CD4-positive, alpha-beta T cell treated with Interleukin-1 beta for 1 hour (primary cell): ENCODE results near the gene CRYBB1.

ENCODE experiments used
- DNase-seq, 2 donors: peaks; one replicate each; pipeline ENCODE4 v3.0.0-alpha.2; 2020 to 2022

CRYBB1 gene

DNA sequence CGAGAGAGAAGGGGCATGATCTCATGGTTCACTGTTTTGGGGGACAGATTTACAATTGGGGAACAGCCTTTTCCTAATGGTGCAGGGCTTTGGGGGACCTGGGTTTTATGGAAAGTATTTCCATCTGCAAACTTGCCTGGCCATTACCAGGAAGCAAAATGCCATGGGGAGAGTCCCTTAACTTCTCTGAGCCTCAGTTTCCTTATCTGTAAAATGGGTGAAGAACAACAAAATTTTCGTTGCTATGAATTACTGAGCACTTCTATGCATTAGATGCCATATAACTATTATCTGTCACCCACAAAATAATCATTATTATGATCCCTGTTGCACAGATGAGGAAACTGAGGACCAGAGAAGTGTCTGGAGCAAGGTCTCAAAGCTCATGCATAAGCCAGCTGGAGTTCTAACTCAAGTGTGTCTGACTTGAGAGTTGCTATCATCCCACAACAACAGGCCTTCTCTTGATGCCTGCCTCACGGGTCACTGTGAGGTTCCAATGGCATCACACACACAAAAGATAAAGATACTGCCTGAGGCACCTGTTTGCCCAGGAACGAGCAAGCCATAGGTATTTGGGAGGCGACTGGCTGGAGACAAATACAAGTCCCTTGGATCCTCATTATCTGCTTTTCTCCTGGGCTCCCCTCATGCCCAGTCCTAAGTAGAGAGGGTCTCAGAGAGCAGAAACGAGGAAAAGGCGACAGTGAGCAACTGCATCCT is 43.7 kb downstream of the CRYBB1 start:
- no peak for DNase-seq

DNA sequence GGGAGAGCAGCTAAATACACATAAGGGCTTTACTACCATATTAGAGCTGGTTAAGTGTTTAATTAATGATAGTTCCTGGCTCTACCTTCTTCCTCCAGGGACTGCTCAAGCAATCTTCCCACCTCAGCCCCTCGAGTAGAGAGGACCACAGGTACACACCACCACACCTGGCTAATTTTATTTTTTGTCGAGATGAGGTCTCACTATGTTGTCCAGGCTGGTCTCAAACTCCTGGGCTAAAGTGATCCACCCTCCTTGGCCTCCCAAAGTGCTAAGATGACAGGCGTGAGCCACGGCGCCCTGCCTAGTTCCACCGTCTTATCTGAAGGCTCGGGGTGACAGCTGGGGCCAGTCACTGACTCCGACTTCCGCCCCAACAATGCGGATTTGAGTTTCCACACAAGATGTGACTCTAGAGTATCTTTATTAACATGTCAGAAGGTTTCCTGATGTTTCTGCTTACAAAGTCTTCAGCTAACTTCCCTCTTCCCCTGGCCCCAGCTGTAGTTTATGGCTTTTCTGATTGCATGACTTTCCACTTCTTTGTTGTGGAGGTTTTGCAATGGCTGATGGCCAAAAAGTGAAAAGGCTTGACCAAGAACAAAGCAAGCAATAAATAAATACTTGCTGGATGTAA is 44.7 kb downstream of the CRYBB1 start:
- peak in 1 of 2 donors; percentile 60 for DNase-seq

DNA sequence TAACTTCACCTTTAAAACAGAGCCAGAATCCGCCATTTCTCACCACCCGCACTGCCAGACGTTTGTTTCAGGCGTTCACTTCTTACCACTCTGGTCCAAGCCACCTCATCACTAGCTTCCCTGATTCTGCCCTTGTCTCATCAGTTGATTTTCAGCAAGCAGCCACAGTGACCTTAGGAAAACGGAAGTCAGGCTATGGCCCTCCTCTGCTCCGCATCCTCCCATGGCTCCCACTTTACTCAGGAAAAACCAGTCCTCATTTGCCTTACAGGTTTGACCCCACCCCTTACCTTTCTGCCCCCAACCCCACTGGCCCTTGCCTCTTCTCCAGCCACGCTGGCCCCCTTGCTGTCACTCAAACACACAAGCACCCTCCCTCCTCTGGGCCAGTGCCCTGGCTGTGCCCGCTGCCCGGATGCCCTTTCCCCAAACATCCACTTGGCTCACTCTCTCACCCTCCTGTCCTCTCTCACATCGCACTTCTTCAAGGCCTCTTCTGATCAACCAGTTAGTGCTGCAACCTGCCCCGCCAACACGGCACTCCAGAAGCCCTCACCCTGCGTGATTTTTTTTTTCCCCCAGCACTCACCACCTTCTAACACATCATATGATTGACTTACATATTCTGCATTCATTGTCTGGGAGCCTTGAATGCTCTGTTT is 46.8 kb downstream of the CRYBB1 start:
- no peak for DNase-seq

DNA sequence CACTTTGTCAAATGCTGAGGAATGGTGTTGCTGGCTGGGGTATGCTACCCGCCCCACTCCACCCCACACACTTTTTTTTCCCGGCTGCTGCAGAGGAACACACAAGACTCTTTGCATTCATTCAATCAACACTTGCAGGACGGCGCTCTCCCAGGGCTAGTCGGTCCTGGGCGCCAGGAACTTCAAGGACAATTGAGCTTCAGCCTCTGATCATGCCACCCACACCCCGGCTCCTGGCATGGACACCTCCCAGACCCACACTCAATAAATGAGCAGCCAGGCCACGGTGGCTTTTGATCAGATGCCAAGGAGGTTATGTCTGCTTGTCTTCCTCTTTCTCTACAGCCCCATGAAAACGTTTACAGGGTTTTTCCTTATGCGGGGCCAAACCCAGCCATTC is 47.7 kb downstream of the CRYBB1 start:
- no peak for DNase-seq

DNA sequence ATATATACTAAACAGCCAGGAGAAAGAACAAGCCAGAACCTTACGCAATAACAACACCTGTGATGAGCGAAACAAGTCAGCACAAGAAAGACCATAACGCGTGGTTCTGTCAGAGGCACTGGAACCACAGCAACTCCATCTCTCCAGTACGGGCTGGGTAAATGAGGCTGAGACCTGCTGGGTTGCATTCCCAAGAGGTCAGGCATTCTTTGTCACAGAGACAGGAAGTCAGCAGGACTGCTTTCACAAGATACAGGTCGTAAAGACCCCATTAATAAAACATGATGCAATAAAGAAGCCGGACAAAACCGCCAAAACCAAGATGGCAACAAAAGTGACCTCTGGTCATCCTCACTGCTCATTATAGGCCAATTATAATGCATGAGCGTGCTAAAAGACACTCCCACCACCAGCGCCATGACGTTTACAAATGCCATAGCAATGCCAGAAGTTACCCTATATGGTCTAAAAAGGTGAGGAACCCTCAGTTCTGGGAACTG is 49.6 kb downstream of the CRYBB1 start:
- no peak for DNase-seq

DNA sequence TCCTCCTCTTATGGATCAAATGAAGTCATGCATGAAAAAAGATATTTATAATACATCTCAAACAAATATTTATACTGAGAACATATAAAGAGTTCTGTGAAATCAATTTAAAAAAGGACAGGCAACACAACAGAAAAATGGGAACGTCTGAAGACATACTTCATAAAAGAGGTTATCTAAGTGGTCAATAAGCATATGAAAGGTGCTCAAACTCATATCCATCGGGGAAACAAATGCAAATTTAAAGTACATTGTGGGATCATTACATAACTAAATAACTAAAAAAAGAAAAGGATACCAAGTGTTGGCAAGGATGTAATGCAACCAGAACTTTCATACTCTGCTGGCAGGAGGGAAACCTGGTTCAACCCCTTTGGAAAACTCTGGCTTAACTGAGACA is 50.2 kb downstream of the CRYBB1 start:
- DNase-seq, result no peak

DNA sequence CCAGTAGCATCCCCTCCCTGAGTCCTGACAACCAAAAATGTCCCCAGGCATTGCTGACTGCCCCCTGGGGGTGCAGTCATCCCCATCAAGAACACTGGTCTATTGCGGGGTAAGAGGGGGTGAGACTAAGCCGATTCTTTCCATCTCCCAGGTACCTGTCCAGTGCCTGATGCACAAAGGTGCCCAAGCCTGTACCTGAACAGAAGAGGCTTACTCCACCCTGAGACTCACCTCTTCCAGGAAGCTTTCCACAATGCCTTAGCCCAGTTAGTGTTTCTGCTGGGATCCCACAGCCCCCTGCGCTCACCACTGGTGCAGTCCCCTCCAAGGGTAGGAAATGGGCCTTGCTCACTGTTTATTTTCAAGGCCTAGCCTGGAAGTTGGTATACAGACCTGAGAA is 50.8 kb downstream of the CRYBB1 start:
- DNase-seq, result no peak

DNA sequence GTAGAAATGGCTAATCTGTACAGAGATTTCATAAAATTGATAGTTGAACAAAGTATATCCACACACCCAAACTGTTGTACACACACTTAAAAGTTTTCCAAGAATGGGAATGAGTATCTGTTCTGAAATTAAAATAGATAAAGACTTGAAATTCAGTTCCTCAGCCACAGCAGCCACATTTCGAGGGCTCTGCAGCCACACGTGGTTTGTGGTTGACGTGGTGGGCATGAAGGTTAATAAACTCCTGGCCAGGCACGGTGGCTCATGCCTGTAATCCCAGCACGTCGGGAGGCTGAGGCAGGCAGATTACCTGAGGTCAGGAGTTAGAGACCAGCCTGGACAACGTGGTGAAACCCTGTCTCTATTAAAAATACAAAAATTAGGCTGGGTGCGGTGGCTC is 51.9 kb downstream of the CRYBB1 start:
- no peak for DNase-seq

DNA sequence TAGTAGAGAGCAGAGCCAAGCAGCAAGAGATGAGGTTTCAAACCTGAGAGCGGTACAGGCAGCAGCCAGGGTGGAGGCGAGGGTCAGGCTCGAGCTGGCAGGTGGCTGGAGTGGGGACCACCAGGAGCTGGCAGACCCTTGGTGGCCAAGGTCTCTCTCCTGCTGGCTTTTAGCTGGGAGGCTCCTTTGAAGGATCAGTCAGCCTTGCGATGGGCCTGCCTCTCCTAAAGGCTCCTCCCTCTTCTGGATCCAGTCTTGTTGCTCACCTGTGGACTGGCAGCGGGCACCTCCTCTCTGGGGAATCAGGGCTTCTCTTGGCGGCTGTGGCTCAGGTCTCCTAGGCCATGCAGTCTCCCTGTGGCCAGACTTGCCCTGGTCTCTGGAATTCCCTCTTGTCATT is 52.6 kb downstream of the CRYBB1 start:
- no peak for DNase-seq

DNA sequence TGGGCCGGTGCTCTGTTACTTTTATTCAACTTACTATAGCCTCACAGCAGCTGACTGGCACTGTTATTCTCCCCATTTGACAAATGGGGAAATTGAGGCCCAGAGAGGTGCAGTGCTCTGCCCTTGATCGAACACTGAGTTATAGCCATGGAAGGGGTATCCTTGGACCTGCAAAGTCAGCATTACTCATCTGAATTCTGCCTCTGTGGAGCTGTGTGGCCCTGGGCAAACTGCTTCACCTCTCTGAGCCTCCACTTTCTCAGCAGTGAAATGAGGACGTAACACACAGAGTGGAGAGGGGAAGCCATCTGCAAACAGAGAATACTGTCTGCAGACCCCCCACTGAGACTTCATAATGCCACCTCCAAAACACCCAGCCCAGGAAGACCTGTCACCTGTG is 53.2 kb downstream of the CRYBB1 start:
- DNase-seq, result no peak

DNA sequence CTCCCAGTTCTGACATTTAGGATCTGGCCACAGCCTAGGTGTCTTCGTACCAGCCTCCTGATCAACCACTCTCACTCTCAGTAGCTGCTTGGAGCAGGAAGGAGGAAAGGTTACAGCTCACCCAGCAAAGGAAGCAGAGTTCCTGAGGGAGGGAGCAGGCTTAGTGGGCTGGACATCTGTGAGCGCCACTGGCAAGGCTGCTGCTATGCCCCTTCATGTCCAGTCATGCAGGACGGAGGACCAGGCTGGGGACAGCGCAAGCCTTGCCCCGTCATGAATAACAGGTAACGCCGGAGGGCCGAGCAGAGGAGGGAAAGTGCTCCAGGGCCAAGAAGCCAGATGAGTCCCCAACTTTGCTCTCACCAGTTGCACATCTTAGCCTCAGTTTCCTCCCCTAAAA is 53.6 kb downstream of the CRYBB1 start:
- no peak for DNase-seq

DNA sequence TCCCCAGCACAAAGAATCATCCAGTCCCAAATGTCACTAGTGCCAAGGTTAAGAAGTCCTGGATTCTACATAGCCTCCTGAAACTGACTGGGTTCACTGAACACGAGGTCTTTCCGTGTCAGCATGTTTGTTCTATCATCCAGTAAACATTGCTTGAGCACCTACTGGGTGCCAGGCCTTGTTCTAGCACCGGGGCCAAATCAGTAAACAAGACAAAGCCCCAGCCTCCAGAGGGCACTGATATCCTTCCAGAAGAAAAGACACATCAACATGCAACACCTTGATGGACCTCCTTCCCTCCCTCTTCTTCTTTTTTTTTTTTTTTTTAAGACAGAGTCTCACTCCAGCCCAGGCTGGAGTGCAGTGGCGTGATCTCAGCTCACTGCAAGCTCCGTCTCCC is 54.8 kb downstream of the CRYBB1 start:
- peak; percentile 18 to 33 for DNase-seq

DNA sequence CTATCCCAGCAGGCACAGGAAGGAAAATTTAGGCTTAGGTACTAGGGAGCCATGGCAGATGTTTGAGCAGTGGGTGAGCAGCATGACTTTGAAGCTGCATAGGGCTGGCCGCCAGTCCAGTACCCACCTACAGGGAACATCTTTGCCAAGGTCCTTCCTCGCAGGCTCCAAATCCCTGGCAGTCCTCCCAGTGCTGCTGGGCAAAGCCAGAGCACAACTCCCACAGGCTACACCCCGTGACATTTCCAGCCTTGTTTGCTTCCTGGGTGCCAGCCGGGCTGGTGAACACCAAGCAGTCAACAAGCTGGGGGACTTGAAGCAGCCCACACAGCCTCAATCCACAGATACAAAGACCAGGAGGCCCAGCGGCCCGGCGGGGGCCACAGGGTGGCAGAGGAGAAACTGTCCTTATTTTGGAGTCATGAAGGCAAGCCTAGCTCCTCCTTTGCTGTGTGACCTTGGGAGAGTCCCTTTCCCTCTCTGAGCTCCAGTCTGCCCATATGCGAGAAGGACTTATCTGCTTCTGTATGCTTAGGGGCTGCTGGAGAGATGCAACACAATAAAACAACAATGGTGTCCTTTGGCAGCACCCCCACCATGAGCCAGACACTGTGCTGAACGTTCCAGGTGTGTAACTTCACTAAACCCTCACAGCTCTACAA is 55.9 kb downstream of the CRYBB1 start:
- DNase-seq, result no peak

DNA sequence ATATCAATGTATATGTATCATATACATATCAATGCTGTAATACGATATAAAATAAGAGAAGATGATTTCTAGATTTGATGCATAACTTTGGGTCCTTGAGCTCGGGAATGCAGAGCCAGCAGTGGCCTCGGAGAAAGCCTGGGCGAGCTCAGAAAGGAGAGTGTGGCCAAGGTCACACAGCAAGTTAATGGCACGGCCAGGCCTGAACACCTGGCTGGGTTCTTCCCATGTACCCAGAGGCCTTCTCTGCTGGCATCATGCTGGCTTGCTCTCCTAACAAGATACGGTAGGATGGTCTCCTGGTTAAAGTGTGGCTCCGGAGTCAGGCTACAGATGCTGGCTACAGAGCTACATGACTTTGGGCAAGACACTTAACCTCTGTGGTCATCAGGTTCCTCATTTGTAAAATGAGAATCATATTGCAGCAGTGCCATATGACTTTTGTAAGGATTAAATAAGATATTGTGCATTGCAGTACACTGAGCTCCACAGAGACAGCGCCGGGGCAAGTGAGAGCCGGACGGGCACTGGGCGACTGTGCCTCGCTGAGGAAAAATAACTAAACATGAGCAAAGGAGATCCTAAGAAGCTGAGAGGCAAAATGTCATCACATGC is 57.8 kb downstream of the CRYBB1 start:
- DNase-seq, result no peak

DNA sequence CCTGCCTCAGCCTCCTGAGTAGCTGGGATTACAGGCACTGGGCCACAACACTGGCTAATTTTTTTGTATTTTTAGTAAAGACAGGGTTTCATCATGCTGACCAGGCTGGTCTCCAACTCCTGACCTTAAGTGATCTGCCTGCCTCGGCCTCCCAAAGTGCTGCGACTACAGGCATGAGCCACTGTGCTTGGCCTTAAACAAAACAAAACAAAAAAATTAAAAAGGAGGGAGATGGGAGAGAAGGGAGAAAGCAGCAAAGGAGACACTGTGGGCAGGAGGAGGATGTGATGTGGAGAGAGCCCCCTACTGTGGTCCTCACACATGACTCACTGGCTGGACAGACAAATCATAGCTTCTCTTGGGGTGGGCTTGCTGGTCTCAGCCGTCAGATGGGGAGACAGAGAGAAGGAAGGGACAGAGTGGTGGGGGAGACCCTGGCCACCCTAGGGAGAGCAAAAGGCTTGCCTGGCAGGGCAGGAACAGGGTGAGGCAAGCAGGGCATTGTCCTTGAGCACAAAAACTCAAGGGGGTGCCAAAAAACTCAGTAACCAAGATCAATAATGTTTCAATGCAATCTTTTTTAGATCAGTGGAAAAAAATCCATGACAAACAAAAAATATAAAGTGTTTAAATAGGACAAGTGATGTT is 59.5 kb downstream of the CRYBB1 start:
- DNase-seq, result no peak

DNA sequence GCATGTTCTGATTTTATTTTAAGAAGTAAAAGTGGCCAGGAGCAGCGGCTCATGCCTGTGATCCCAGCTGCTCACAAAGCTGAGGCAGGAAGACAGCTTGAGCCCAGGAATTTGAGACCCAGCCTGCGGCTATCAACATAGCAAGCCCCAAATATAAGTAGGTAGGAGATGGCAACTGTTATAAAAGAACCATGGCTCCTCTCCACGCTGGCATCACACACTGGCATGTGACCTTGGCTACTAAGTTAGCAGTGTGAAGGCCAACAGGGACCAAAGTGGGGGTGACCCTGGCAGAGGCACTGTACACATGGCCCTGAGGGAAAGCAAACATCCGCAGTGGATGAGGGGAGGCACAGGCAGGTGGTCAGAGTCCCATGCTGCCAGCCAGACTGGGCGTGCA is 60.9 kb downstream of the CRYBB1 start:
- no peak for DNase-seq

DNA sequence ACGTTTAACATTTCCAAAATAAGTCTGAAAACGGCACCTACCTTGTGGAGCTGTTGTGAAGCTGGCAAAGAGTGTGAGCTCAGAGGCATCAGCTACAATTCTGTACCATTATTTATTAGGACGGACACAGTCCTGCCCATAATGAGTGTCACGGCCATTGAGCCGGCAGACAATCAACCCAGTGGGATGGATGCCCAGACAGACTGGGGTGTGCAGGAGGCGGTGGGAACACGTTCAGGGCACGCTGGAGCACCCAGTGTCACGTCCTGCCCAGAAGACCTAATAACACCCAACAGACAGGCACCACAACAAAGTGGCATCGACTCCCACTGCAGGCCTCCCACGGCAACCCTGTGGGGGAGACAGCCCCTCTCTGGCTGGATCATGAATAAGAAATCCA is 62.3 kb downstream of the CRYBB1 start:
- no peak for DNase-seq

DNA sequence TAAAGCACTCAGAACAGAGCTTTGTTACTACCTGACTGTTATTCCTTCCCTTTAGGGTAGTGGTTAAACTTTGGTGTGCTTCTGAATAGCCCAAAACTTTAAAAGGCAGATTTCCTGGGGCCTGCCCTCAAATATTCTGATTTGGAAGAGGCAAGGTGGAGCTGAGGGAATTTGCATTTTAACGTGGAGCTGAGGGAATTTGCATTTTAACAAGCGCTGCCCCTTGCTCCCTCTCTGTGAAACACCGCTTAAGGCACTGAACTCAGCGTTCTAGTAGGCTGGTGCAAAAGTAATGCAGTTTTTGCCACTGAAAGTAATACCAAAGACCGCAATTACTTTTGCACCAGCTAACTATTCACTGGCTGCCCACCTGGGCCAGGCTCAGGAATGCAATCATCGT is 62.9 kb downstream of the CRYBB1 start:
- no peak for DNase-seq

DNA sequence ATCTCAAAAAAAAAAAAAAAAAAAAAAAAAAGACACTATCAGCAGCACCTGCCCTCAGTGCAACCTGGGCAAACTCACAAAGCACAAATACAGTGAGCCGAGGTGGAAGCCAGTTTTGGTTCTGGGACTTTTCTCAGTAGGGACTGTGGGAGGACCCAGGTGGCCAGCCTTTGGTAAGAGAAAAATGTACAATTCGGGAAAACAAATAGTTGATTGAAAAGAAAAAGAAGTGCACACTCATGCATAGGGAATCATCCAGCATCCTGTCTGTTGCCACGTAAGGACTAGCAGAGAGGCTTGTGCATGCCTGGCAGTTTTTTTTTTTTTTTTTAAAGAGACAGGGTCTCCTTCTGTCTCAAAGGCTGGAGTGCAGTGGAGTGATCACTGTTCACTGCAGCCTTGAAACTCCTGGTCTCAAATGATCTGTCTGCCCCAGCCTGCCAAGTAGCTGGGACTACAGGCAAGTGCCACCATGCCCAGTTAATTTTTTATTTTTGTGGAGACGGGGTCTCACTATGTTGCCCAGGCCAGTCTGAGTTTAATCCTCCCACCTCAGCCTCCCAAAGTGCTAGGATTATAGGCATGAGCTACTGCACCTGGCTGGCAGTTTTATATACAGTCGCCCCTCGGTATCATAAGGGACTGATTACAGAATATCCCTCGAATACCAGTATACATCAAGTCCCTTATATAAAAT is 64.6 kb downstream of the CRYBB1 start:
- DNase-seq, result no peak

DNA sequence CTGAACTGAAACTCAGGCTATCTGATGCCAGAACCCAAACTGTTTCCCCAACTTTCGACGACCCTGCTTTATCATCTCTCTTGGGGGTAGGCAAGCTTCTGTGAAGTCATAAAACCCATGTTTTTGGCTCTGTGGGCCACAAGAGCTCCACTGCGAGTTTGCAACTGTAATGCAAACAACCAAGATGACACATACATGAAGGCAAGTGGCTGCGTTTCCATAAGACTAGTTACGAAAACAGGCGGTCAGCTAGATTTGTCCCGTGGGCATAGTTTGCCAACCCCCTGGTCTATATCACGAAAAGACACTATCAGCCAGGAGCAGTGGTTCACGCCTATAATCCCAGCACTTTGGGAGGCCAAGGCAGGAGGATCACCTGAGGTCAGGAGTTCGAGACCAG is 65.4 kb downstream of the CRYBB1 start:
- DNase-seq, result no peak

DNA sequence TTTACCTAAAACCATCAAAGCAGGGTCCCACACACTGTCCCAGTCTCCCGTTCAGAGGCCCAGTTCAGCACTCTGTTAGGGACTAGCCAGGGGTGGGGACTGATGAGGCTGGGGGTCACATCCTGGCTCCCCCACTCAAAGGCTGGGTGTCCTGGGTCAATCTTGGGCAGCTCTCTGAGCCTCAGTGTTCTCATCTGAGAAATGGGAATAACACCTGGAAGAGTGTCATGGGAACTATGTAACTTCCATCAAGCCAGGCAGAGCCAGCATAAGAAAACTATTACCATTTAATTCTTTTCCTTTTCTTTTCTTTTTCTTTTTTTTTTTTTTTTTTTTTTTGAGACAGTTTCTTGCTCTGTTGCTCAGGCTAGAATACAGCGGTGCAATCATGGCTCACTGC is 66.3 kb downstream of the CRYBB1 start:
- DNase-seq, result no peak

DNA sequence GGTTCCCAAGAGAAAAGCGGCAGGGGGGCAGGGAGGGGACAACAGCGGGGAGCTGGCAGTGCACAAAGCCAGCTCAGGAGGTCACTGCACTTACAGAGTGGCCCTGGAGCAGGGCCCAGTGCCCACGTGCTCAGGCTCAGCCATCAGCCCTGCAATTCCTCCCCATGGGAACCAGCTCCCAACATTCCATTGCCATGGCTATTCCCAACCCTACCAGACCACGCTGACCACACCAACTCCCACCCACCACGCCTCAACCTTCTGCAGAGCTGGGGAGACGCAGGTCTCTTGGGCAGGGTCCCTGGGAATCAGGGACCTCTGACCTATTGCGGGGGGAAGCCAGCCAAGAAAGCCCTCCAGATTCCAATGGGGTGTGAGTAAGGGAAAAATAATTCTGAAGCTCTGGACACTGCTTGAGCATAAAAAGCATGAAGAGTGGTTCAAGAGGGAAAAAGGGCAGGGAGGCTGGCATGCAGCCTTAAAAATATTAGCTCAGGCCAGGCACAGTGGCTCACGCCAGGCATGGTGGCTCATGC is 67.3 kb downstream of the CRYBB1 start:
- no peak for DNase-seq
